Measurements from ENCODE around the gene KCNK4.

Gene KCNK4

DNA sequence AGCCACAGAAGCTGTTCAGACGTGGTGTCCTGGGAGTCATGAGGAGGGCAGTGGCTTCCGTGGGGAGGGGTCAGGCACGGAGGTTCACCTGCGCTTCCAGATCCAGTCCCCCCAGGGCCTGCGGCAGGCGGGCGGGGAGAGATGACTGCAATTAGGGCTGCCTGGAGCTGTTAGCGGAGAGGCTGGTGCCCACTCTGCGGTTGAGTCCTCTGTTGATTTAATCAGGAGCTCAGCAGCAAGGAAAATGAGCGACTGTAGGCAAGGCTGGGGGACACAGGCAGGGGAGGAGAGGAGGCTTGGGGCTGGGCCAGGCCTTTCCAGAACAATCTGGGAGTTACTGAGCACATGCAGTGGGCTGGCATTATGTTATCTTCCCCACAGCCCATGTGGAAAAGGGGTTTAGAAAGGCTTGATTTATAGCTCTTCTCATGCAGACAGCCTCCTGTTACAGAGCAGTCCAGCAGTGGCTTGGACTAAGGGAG, 26.7 kb upstream of the KCNK4 start:
- Histone ChIP-seq H3K27me3 (ENCODE audit: control insufficient read depth, insufficient read depth, low read length) (no peaks in the 10 kb centered on the region), H3K9me3 (ENCODE audit: control insufficient read depth, insufficient read depth, low read length) (no peaks in the 10 kb centered on the region), H3K4me3 (ENCODE audit: low read depth, low read length) (no peak overlapping the region), H3K9ac (ENCODE audit: low read depth, low read length) (no peak overlapping the region), H3K4me1 (ENCODE audit: control insufficient read depth, insufficient read depth, low read length) (no peaks in the 10 kb centered on the region), H3K36me3 (ENCODE audit: control insufficient read depth, insufficient read depth, low read length) (peaks cover 66% of the 10 kb centered on the region)

GRCh38 chr11:64265176-64266160, 25.6 kb upstream of the KCNK4 start:
- Histone ChIP-seq H3K36me3 (ENCODE audit: control insufficient read depth, insufficient read depth, low read length) (peaks cover 56% of the 10 kb centered on the region), H3K4me1 (ENCODE audit: control insufficient read depth, insufficient read depth, low read length) (no peaks in the 10 kb centered on the region), H3K9me3 (ENCODE audit: control insufficient read depth, insufficient read depth, low read length) (no peaks in the 10 kb centered on the region), H3K9ac (ENCODE audit: low read depth, low read length) (no peak overlapping the region), H3K4me3 (ENCODE audit: low read depth, low read length) (no peak overlapping the region), H3K27me3 (ENCODE audit: control insufficient read depth, insufficient read depth, low read length) (no peaks in the 10 kb centered on the region)

- H3K4me1 ChIP-seq (ENCODE audit: control insufficient read depth, insufficient read depth, low read length): no peaks in the 10 kb centered on the region
- peaks cover 51% of the 10 kb centered on the region for H3K36me3 ChIP-seq (ENCODE audit: control insufficient read depth, insufficient read depth, low read length)
Measured at GRCh38 chr11:64266339-64266738, 24.8 kb upstream of the KCNK4 start.

DNA sequence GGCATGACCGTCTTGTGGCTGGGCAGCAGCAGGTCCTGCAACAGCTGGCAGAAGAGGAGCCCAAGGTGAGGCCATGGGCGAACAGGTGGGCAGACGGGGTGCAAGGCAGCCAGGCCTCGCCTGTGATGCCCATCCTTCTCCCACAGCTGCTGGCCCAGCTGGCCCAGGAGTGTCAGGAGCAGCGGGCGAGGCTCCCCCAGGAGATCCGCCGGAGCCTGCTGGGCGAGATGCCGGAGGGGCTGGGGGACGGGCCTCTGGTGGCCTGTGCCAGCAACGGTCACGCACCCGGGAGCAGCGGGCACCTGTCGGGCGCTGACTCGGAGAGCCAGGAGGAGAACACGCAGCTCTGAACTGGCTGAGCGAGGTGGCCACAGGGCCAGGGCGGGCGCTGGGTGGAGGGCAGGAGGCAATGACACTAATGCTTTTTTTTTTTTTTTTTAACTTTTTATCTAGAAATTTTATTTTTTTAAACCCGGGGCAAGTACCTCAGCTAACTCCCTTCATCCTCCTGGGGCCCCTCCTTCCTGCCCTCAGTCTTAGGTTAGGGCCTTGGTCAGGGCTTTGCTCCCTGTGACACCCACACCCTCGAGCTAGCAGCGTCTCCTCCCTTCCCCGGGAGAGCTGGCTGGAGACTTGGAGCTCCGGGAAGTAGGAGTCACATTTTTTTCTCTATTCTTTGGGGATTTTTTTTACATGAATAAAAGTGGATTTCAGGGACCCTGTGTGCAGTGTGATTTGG, 23.7 kb upstream of the KCNK4 start:
- no peak overlapping the region for H3K4me3 ChIP-seq (ENCODE audit: low read depth, low read length)
- no peak overlapping the region for H3K9ac ChIP-seq (ENCODE audit: low read depth, low read length)

More at GRCh38 chr11:64266339-64266738, 24.8 kb upstream of the KCNK4 start:
- Histone ChIP-seq H3K27me3 (ENCODE audit: control insufficient read depth, insufficient read depth, low read length) (no peaks in the 10 kb centered on the region), H3K9ac (ENCODE audit: low read depth, low read length) (no peak overlapping the region), H3K4me3 (ENCODE audit: low read depth, low read length) (no peak overlapping the region), H3K9me3 (ENCODE audit: control insufficient read depth, insufficient read depth, low read length) (no peaks in the 10 kb centered on the region)

DNA sequence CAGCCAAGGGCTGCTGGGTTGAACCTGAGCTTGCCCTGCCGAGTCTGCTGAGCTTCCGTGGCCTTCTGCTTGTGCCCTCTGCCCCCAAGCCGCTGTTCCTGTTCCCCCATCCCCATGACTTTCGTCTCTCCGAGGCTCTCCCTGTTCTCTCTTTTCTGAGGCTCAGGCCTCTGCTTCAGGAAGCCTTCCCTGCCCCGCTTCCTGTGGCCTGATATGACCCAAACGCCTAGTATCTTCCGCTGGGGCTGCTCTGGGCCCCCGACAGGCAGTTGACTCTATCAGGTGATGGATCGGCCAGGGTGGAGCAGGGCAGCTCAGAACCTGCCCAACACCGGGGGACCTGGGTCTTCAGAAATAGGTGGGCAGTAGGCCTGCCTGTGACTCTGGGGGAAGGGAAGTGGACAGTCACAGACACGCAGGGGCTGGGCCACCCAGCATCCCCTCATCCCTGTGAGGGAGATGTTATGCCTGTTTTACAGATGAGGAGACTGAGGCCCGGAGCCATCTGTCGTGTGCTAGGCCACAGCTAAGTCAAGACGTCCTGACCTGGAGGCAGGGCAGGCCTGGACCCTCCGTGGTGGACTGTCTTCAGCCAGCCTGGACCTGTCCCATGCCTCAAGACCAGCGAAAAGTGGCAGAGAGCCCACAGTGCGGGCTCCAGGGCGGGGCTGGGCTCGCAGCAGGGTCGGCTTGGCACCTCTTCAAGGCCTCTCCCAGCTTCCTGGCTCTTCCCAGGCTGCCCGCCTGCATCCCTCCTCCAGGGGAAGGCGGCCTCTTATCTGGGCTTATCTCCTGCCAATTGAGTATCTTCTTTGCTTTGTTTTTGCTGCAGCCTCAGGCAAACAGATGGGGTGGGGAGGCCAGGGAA, 22.8 kb upstream of the KCNK4 start:
- no peaks in the 10 kb centered on the region for H3K27me3 ChIP-seq (ENCODE audit: control insufficient read depth, insufficient read depth, low read length)
- peak overlapping the region; percentile 89 for H3K9ac ChIP-seq (ENCODE audit: low read depth, low read length)
- peaks cover 39% of the 10 kb centered on the region for H3K36me3 ChIP-seq (ENCODE audit: control insufficient read depth, insufficient read depth, low read length)
- no peaks in the 10 kb centered on the region for H3K4me1 ChIP-seq (ENCODE audit: control insufficient read depth, insufficient read depth, low read length)
- H3K4me3 ChIP-seq (ENCODE audit: low read depth, low read length): peak overlapping the region; percentile 65
- no peaks in the 10 kb centered on the region for H3K9me3 ChIP-seq (ENCODE audit: control insufficient read depth, insufficient read depth, low read length)

More for the DNA sequence above, 23.7 kb upstream of the KCNK4 start:
- H3K27me3 ChIP-seq (ENCODE audit: control insufficient read depth, insufficient read depth, low read length): no peaks in the 10 kb centered on the region
- H3K4me1 ChIP-seq (ENCODE audit: control insufficient read depth, insufficient read depth, low read length): no peaks in the 10 kb centered on the region
- peaks cover 44% of the 10 kb centered on the region for H3K36me3 ChIP-seq (ENCODE audit: control insufficient read depth, insufficient read depth, low read length)
- H3K9me3 ChIP-seq (ENCODE audit: control insufficient read depth, insufficient read depth, low read length): no peaks in the 10 kb centered on the region

- Histone ChIP-seq H3K36me3 (ENCODE audit: control insufficient read depth, insufficient read depth, low read length) (peaks cover 32% of the 10 kb centered on the region), H3K9ac (ENCODE audit: low read depth, low read length) (peak overlapping the region; percentile 89), H3K4me1 (ENCODE audit: control insufficient read depth, insufficient read depth, low read length) (no peaks in the 10 kb centered on the region), H3K27me3 (ENCODE audit: control insufficient read depth, insufficient read depth, low read length) (no peaks in the 10 kb centered on the region), H3K4me3 (ENCODE audit: low read depth, low read length) (peak overlapping the region; percentile 65), H3K9me3 (ENCODE audit: control insufficient read depth, insufficient read depth, low read length) (no peaks in the 10 kb centered on the region)
Measured at GRCh38 chr11:64268893-64269539, 22.1 kb upstream of the KCNK4 start.

DNA sequence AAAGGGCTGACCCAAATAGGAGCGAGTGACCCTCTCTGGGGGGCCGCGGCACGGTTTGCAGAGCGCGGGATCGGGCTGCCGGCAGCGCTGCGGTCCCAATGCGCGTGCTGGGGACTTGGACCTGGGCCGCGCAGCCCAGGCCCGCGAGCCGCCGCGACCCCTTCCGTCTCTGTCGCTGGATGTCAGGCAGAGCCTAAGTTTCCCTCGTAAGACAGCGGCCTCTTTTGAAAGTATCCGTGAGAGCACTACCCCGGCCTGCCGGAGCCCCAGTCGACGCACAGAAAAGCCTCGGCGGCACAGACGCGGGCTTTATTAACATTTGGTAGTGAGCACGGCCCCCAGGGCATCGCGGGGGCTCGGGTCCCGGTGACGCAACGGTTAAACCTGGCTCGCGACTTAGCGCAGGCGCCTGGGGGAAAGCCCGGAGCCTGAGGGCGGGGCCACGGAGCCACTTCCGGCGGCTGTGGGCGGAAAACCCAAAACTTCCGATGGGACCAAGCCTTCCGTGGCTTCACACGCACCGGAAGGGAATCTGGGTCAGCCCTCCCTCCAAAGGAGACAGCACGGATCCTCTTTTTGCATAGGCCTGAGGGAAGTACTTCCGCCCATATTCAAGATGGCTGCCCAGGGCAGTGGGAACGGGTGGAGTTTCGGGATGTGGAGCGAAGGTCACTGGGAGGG, 21.4 kb upstream of the KCNK4 start:
- no peaks in the 10 kb centered on the region for H3K9me3 ChIP-seq (ENCODE audit: control insufficient read depth, insufficient read depth, low read length)
- no peaks in the 10 kb centered on the region for H3K27me3 ChIP-seq (ENCODE audit: control insufficient read depth, insufficient read depth, low read length)

GRCh38 chr11:64275031-64275800, 15.9 kb upstream of the KCNK4 start:
- no peak overlapping the region for H3K9ac ChIP-seq (ENCODE audit: low read depth, low read length)
- H3K27me3 ChIP-seq (ENCODE audit: control insufficient read depth, insufficient read depth, low read length): no peaks in the 10 kb centered on the region
- no peaks in the 10 kb centered on the region for H3K4me1 ChIP-seq (ENCODE audit: control insufficient read depth, insufficient read depth, low read length)
- peaks cover 7% of the 10 kb centered on the region for H3K36me3 ChIP-seq (ENCODE audit: control insufficient read depth, insufficient read depth, low read length)
- no peak overlapping the region for H3K4me3 ChIP-seq (ENCODE audit: low read depth, low read length)
- H3K9me3 ChIP-seq (ENCODE audit: control insufficient read depth, insufficient read depth, low read length): no peaks in the 10 kb centered on the region

More for the DNA sequence above, 21.4 kb upstream of the KCNK4 start:
- H3K4me1 ChIP-seq (ENCODE audit: control insufficient read depth, insufficient read depth, low read length): no peaks in the 10 kb centered on the region
- H3K36me3 ChIP-seq (ENCODE audit: control insufficient read depth, insufficient read depth, low read length): peaks cover 25% of the 10 kb centered on the region
- peak overlapping the region; percentile 99 for H3K4me3 ChIP-seq (ENCODE audit: low read depth, low read length)
- peak overlapping the region; percentile 98 for H3K9ac ChIP-seq (ENCODE audit: low read depth, low read length)

DNA sequence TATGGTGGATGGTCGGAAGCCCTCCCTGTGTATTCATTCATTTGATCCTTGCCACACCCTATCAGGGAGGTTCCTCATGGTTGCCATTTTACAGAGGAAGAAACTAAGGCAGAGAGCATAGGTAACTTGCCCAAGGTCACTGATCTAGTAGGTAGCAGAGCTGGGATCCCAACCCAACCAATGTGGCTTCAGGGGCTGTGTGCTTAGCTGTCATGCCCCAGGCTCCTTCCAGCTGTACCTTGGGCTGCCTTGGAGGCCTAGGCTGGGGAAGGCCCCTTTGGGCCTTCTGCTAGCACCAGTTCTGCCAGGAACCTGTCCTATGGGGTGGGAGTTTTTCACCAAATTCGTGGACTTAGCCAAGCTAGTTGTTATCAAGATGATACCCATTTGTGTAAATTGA, 15.3 kb upstream of the KCNK4 start:
- Histone ChIP-seq H3K4me3 (ENCODE audit: low read depth, low read length) (no peak overlapping the region), H3K27me3 (ENCODE audit: control insufficient read depth, insufficient read depth, low read length) (no peaks in the 10 kb centered on the region), H3K9ac (ENCODE audit: low read depth, low read length) (no peak overlapping the region), H3K4me1 (ENCODE audit: control insufficient read depth, insufficient read depth, low read length) (no peaks in the 10 kb centered on the region), H3K36me3 (ENCODE audit: control insufficient read depth, insufficient read depth, low read length) (peaks cover 7% of the 10 kb centered on the region), H3K9me3 (ENCODE audit: control insufficient read depth, insufficient read depth, low read length) (no peaks in the 10 kb centered on the region)
